ENCODE measurements around the gene FBN2.
"Not testable (repeated sequence)": the region's sequence is repeated elsewhere in the genome, so short reads cannot be mapped to it uniquely, and the experiment has no call there.

FBN2 gene

GRCh38 chr5:128402506-128402905 is 135.5 kb downstream of the FBN2 start:
- no peak overlapping the region for H3K27ac Mint-ChIP-seq
- no peak overlapping the region for H3K4me3 Mint-ChIP-seq
- no peaks in the 10 kb centered on the region for H3K36me3 Mint-ChIP-seq
- no peaks in the 10 kb centered on the region for H3K9me3 Mint-ChIP-seq (ENCODE audit: low read depth)
- H3K4me1 Mint-ChIP-seq (ENCODE audit: low read depth): no peaks in the 10 kb centered on the region
- no peaks in the 10 kb centered on the region for H3K27me3 Mint-ChIP-seq

- not testable (repeated sequence) for H3K4me1 Mint-ChIP-seq (ENCODE audit: low read depth); H3K4me3 Mint-ChIP-seq; H3K9me3 Mint-ChIP-seq (ENCODE audit: low read depth); H3K27me3 Mint-ChIP-seq; H3K27ac Mint-ChIP-seq; H3K36me3 Mint-ChIP-seq
Observed at GRCh38 chr5:128400766-128401165, 137.3 kb downstream of the FBN2 start.

GRCh38 chr5:128399111-128399510 is 138.9 kb downstream of the FBN2 start:
- no peaks in the 10 kb centered on the region for H3K36me3 Mint-ChIP-seq
- H3K4me3 Mint-ChIP-seq: no peak overlapping the region
- no peaks in the 10 kb centered on the region for H3K9me3 Mint-ChIP-seq (ENCODE audit: low read depth)
- no peaks in the 10 kb centered on the region for H3K27me3 Mint-ChIP-seq
- no peak overlapping the region for H3K27ac Mint-ChIP-seq
- H3K4me1 Mint-ChIP-seq (ENCODE audit: low read depth): no peaks in the 10 kb centered on the region

GRCh38 chr5:128397876-128398275 is 140.2 kb downstream of the FBN2 start:
- Mint-ChIP-seq H3K9me3 (ENCODE audit: low read depth) (no peaks in the 10 kb centered on the region), H3K27ac (no peak overlapping the region), H3K4me3 (no peak overlapping the region), H3K36me3 (no peaks in the 10 kb centered on the region), H3K4me1 (ENCODE audit: low read depth) (no peaks in the 10 kb centered on the region), H3K27me3 (no peaks in the 10 kb centered on the region)

- Mint-ChIP-seq H3K9me3 (ENCODE audit: low read depth) (no peaks in the 10 kb centered on the region), H3K4me1 (ENCODE audit: low read depth) (no peaks in the 10 kb centered on the region), H3K4me3 (no peak overlapping the region)
Observed at GRCh38 chr5:128395073-128395472, 143.0 kb downstream of the FBN2 start.

GRCh38 chr5:128384068-128384467 is 154.0 kb downstream of the FBN2 start:
- H3K4me1 Mint-ChIP-seq (ENCODE audit: low read depth): no peaks in the 10 kb centered on the region
- peaks cover 11% of the 10 kb centered on the region for H3K9me3 Mint-ChIP-seq (ENCODE audit: low read depth)
- no peaks in the 10 kb centered on the region for H3K36me3 Mint-ChIP-seq
- no peak overlapping the region for H3K4me3 Mint-ChIP-seq
- no peak overlapping the region for H3K27ac Mint-ChIP-seq
- H3K27me3 Mint-ChIP-seq: no peaks in the 10 kb centered on the region

More at GRCh38 chr5:128395073-128395472, 143.0 kb downstream of the FBN2 start:
- Mint-ChIP-seq H3K27ac (no peak overlapping the region), H3K36me3 (no peaks in the 10 kb centered on the region), H3K27me3 (no peaks in the 10 kb centered on the region)

GRCh38 chr5:128380337-128380736 is 157.7 kb downstream of the FBN2 start:
- Mint-ChIP-seq H3K9me3 (ENCODE audit: low read depth) (no peaks in the 10 kb centered on the region), H3K4me3 (no peak overlapping the region), H3K36me3 (no peaks in the 10 kb centered on the region), H3K4me1 (ENCODE audit: low read depth) (no peaks in the 10 kb centered on the region), H3K27ac (no peak overlapping the region), H3K27me3 (no peaks in the 10 kb centered on the region)

GRCh38 chr5:128378632-128379031 is 159.4 kb downstream of the FBN2 start:
- Mint-ChIP-seq H3K4me3 (no peak overlapping the region), H3K4me1 (ENCODE audit: low read depth) (no peaks in the 10 kb centered on the region), H3K27me3 (no peaks in the 10 kb centered on the region), H3K36me3 (no peaks in the 10 kb centered on the region), H3K9me3 (ENCODE audit: low read depth) (no peaks in the 10 kb centered on the region), H3K27ac (no peak overlapping the region)

GRCh38 chr5:128378196-128378595 is 159.8 kb downstream of the FBN2 start:
- Mint-ChIP-seq H3K4me1 (ENCODE audit: low read depth) (no peaks in the 10 kb centered on the region), H3K4me3 (no peak overlapping the region), H3K9me3 (ENCODE audit: low read depth) (no peaks in the 10 kb centered on the region)

GRCh38 chr5:128376577-128376976 is 161.5 kb downstream of the FBN2 start:
- Mint-ChIP-seq H3K27me3 (no peaks in the 10 kb centered on the region), H3K36me3 (no peaks in the 10 kb centered on the region), H3K4me1 (ENCODE audit: low read depth) (no peaks in the 10 kb centered on the region), H3K9me3 (ENCODE audit: low read depth) (no peaks in the 10 kb centered on the region), H3K27ac (no peak overlapping the region), H3K4me3 (no peak overlapping the region)

More at GRCh38 chr5:128378196-128378595, 159.8 kb downstream of the FBN2 start:
- Mint-ChIP-seq H3K27me3 (no peaks in the 10 kb centered on the region), H3K36me3 (no peaks in the 10 kb centered on the region), H3K27ac (no peak overlapping the region)

- no peaks in the 10 kb centered on the region for H3K36me3 Mint-ChIP-seq
- no peaks in the 10 kb centered on the region for H3K4me1 Mint-ChIP-seq (ENCODE audit: low read depth)
Observed at GRCh38 chr5:128366147-128366546, 171.9 kb downstream of the FBN2 start.

GRCh38 chr5:128362370-128362769 is 175.7 kb downstream of the FBN2 start:
- no peaks in the 10 kb centered on the region for H3K27me3 Mint-ChIP-seq
- no peaks in the 10 kb centered on the region for H3K36me3 Mint-ChIP-seq
- no peak overlapping the region for H3K27ac Mint-ChIP-seq
- H3K9me3 Mint-ChIP-seq (ENCODE audit: low read depth): no peaks in the 10 kb centered on the region
- H3K4me3 Mint-ChIP-seq: no peak overlapping the region
- H3K4me1 Mint-ChIP-seq (ENCODE audit: low read depth): no peaks in the 10 kb centered on the region

More at GRCh38 chr5:128366147-128366546, 171.9 kb downstream of the FBN2 start:
- no peaks in the 10 kb centered on the region for H3K9me3 Mint-ChIP-seq (ENCODE audit: low read depth)
- no peak overlapping the region for H3K4me3 Mint-ChIP-seq
- H3K27me3 Mint-ChIP-seq: no peaks in the 10 kb centered on the region
- no peak overlapping the region for H3K27ac Mint-ChIP-seq

GRCh38 chr5:128358826-128359225 is 179.2 kb downstream of the FBN2 start:
- H3K27ac Mint-ChIP-seq: no peak overlapping the region
- no peak overlapping the region for H3K4me3 Mint-ChIP-seq
- H3K27me3 Mint-ChIP-seq: no peaks in the 10 kb centered on the region
- no peaks in the 10 kb centered on the region for H3K36me3 Mint-ChIP-seq
- no peaks in the 10 kb centered on the region for H3K4me1 Mint-ChIP-seq (ENCODE audit: low read depth)
- no peaks in the 10 kb centered on the region for H3K9me3 Mint-ChIP-seq (ENCODE audit: low read depth)

GRCh38 chr5:128357226-128357625 is 180.8 kb downstream of the FBN2 start:
- H3K4me1 Mint-ChIP-seq (ENCODE audit: low read depth): no peaks in the 10 kb centered on the region
- H3K9me3 Mint-ChIP-seq (ENCODE audit: low read depth): no peaks in the 10 kb centered on the region
- no peaks in the 10 kb centered on the region for H3K27me3 Mint-ChIP-seq
- H3K4me3 Mint-ChIP-seq: no peak overlapping the region
- no peaks in the 10 kb centered on the region for H3K36me3 Mint-ChIP-seq
- no peak overlapping the region for H3K27ac Mint-ChIP-seq

GRCh38 chr5:128355961-128356360 is 182.1 kb downstream of the FBN2 start:
- Mint-ChIP-seq H3K4me3 (no peak overlapping the region), H3K9me3 (ENCODE audit: low read depth) (no peaks in the 10 kb centered on the region), H3K4me1 (ENCODE audit: low read depth) (no peaks in the 10 kb centered on the region), H3K27me3 (no peaks in the 10 kb centered on the region), H3K36me3 (no peaks in the 10 kb centered on the region), H3K27ac (no peak overlapping the region)

- Mint-ChIP-seq H3K4me3 (no peak overlapping the region), H3K27me3 (peaks cover 1% of the 10 kb centered on the region), H3K9me3 (ENCODE audit: low read depth) (no peaks in the 10 kb centered on the region), H3K36me3 (no peaks in the 10 kb centered on the region), H3K27ac (no peak overlapping the region), H3K4me1 (ENCODE audit: low read depth) (no peaks in the 10 kb centered on the region)
Observed at GRCh38 chr5:128353441-128354107, 184.5 kb downstream of the FBN2 start.

Data from activated naive CD8-positive, alpha-beta T cell (primary cell).